H1 (cell line): ENCODE measurements around the gene TUBGCP6. TPM values are rescaled to one million over a fixed set of nuclear protein-coding genes. Genes with fewer than 3 reads are reported as not detected.

Experiments
- CTCF ChIA-PET: fragments of 300-600 bp; sonication (Branson Sonifier 250); formaldehyde crosslinking; loops from one replicate; lab custom pipeline; 2021; ENCODE audit not compliant: partially characterized antibody; lab: Charles Lee
- POLR2A ChIA-PET: fragments of 300-600 bp; sonication (Branson Sonifier 250); formaldehyde crosslinking; loops from one replicate; lab custom pipeline; 2021; ENCODE audit warnings: inconsistent platforms; ENCODE audit not compliant: partially characterized antibody; lab: Charles Lee
- DNase-seq, 2 experiments: peaks; one replicate each; pipeline versions ENCODE4 v3.0.0 to v3.0.0-alpha.2; 2010 to 2022; ENCODE audit warnings: low spot score in 2 of 2, low read depth in 1 of 2, mixed read lengths in 1 of 2
- FAIRE-seq: peaks from 2 replicates; lab custom pipeline; 2011; peaks lifted over from hg19 to GRCh38; lab: Jason Lieb, UNC
- H2AFZ ChIP-seq: 2 replicates; pipeline ENCODE4 v1.8.1; 2012; ENCODE audit warnings: low read length, inconsistent platforms
- H2AK5ac ChIP-seq: 2 replicates; pipeline ENCODE4 v1.6.1; 2013; ENCODE audit warnings: low read depth, low read length
- H2BK120ac ChIP-seq: replicated peaks from 2 replicates; pipeline ENCODE3; 2013; ENCODE audit warnings: low read depth, low read length, inconsistent platforms
- H2BK12ac ChIP-seq: 2 replicates; pipeline ENCODE4 v1.6.1; 2013; ENCODE audit warnings: low read depth, low read length
- H2BK15ac ChIP-seq: 2 replicates; pipeline ENCODE4 v1.6.1; 2013; ENCODE audit warnings: low read length
- H2BK20ac ChIP-seq: 2 replicates; pipeline ENCODE4 v1.6.1; 2013; ENCODE audit warnings: low read length
- H2BK5ac ChIP-seq: 2 replicates; pipeline ENCODE4 v1.6.1; 2013; ENCODE audit warnings: low read depth, low read length
- H3K14ac ChIP-seq: 2 replicates; pipeline ENCODE4 v1.6.1; 2013; ENCODE audit warnings: inconsistent platforms; ENCODE audit not compliant: insufficient read length
- H3K18ac ChIP-seq: 2 replicates; pipeline ENCODE4 v1.6.1; 2013; ENCODE audit warnings: low read length; ENCODE audit errors: extremely low read depth
- H3K23ac ChIP-seq: 2 replicates; pipeline ENCODE4 v1.6.1; 2013; ENCODE audit warnings: inconsistent platforms; ENCODE audit not compliant: insufficient read length
- H3K23me2 ChIP-seq: 2 replicates; pipeline ENCODE4 v1.6.1; 2013; ENCODE audit warnings: low read depth, low read length
- H3K27ac ChIP-seq: 2 replicates; pipeline ENCODE4 v1.6.1; 2011; ENCODE audit warnings: low read depth, low read length, inconsistent platforms
- H3K27me3 ChIP-seq, 4 experiments: replicated peaks in 1 of 4; 1 replicate in 1 of 4; 2 replicates in 3 of 4; pipeline versions ENCODE4 v1.6.1 to v1.8.1; 2011 to 2013; ENCODE audit warnings: low read length in 3 of 4, mild to moderate bottlenecking in 3 of 4, inconsistent platforms in 2 of 4, mixed read lengths in 2 of 4, moderate library complexity in 1 of 4; ENCODE audit not compliant: control insufficient read depth in 3 of 4, insufficient read depth in 3 of 4; ENCODE audit errors: extremely low read depth in 1 of 4
- H3K36me3 ChIP-seq, 4 experiments: 2 replicates each; pipeline versions ENCODE4 v1.6.1 to v1.8.1; 2011 to 2013; ENCODE audit warnings: mild to moderate bottlenecking in 4 of 4, low read length in 3 of 4, moderate library complexity in 2 of 4, control low read depth in 1 of 4, inconsistent platforms in 1 of 4; ENCODE audit not compliant: insufficient read depth in 4 of 4, control insufficient read depth in 2 of 4
- H3K4ac ChIP-seq: replicated peaks from 2 replicates; pipeline ENCODE3; 2013; ENCODE audit warnings: low read length, low read depth, mixed read lengths, inconsistent platforms; ENCODE audit not compliant: insufficient read length
- H3K4me1 ChIP-seq, 4 experiments: replicated peaks in 1 of 4; 1 replicate in 1 of 4; 2 replicates in 3 of 4; pipeline versions ENCODE4 v1.6.1 to v1.8.1; 2011 to 2013; ENCODE audit warnings: low read length in 3 of 4, inconsistent platforms in 2 of 4, mixed read lengths in 1 of 4; ENCODE audit not compliant: insufficient read depth in 4 of 4, control insufficient read depth in 3 of 4
- H3K4me2 ChIP-seq, 2 experiments: 2 replicates each; pipeline versions ENCODE4 v1.6.1 to v1.8.1; 2011 to 2013; ENCODE audit warnings: low read depth in 2 of 2, low read length in 2 of 2, control low read depth in 1 of 2, inconsistent platforms in 1 of 2, mild to moderate bottlenecking in 1 of 2; ENCODE audit not compliant: insufficient read depth in 1 of 2
- H3K4me3 ChIP-seq, 4 experiments: fragments of 200-600, 300-600 bp in 1 of 4; sonication (generic), shearing (Covaris generic), sonication (Bioruptor Twin) in 1 of 4; 2 replicates each; pipeline versions ENCODE4 v1.5.1 to v1.8.1; 2011 to 2016; ENCODE audit warnings: low read length in 4 of 4, low read depth in 3 of 4, control low read depth in 2 of 4, inconsistent platforms in 2 of 4, mild to moderate bottlenecking in 2 of 4, mixed read lengths in 1 of 4, moderate library complexity in 1 of 4; ENCODE audit not compliant: insufficient read depth in 2 of 4; ENCODE audit errors: extremely low read depth in 1 of 4
- H3K56ac ChIP-seq: replicated peaks from 2 replicates; pipeline ENCODE3; 2013; ENCODE audit warnings: low read depth, mild to moderate bottlenecking, mixed read lengths, low read length, inconsistent platforms; ENCODE audit not compliant: insufficient read length
- H3K79me1 ChIP-seq: 2 replicates; pipeline ENCODE4 v1.6.1; 2013; ENCODE audit warnings: low read depth, low read length, control low read depth
- H3K79me2 ChIP-seq, 2 experiments: 2 replicates each; pipeline versions ENCODE4 v1.6.1 to v1.8.1; 2012 to 2013; ENCODE audit warnings: low read length in 2 of 2, mild to moderate bottlenecking in 2 of 2, inconsistent platforms in 1 of 2; ENCODE audit not compliant: insufficient read depth in 2 of 2, control insufficient read depth in 1 of 2
- H3K9ac ChIP-seq, 4 experiments: replicated peaks in 1 of 4; 1 replicate in 1 of 4; 2 replicates in 3 of 4; pipeline versions ENCODE4 v1.6.1 to v1.8.1; 2011 to 2013; ENCODE audit warnings: low read depth in 3 of 4, low read length in 3 of 4, control low read depth in 2 of 4, mild to moderate bottlenecking in 2 of 4, moderate library complexity in 2 of 4, inconsistent platforms in 1 of 4; ENCODE audit errors: extremely low read depth in 1 of 4
- H3K9me3 ChIP-seq, 2 experiments: 2 replicates each; pipeline versions ENCODE4 v1.6.1 to v1.8.1; 2012 to 2013; ENCODE audit warnings: mild to moderate bottlenecking in 2 of 2, moderate library complexity in 2 of 2, control low read depth in 1 of 2, inconsistent platforms in 1 of 2, low read depth in 1 of 2, low read length in 1 of 2, mixed read lengths in 1 of 2; ENCODE audit not compliant: insufficient read depth in 2 of 2
- H4K20me1 ChIP-seq, 2 experiments: replicated peaks in 1 of 2; 2 replicates each; pipeline versions ENCODE3 to v1.8.1; 2011 to 2013; ENCODE audit warnings: inconsistent platforms in 2 of 2, low read length in 2 of 2, mild to moderate bottlenecking in 1 of 2; ENCODE audit not compliant: insufficient read depth in 2 of 2, control insufficient read depth in 1 of 2
- H4K5ac ChIP-seq: 2 replicates; pipeline ENCODE4 v1.6.1; 2013; ENCODE audit warnings: low read length, low read depth, mixed read lengths, inconsistent platforms; ENCODE audit not compliant: insufficient read length
- H4K8ac ChIP-seq: 2 replicates; pipeline ENCODE4 v1.8.0; 2013; ENCODE audit warnings: mild to moderate bottlenecking, moderate library complexity, low read length, inconsistent platforms; ENCODE audit not compliant: insufficient read depth; ENCODE audit errors: extremely low read depth
- H4K91ac ChIP-seq: replicated peaks from 2 replicates; pipeline ENCODE3; 2013; ENCODE audit warnings: low read length, mixed read lengths, inconsistent platforms; ENCODE audit not compliant: insufficient read length
- ATF3 ChIP-seq: IDR thresholded peaks from 2 replicates; pipeline ENCODE4 v1.6.1; 2011; ENCODE audit warnings: low read depth, mild to moderate bottlenecking, low read length; ENCODE audit not compliant: insufficient read depth
- BACH1 ChIP-seq: IDR thresholded peaks from 2 replicates; pipeline ENCODE4 v1.6.1; 2012; ENCODE audit warnings: low read length, improper control_type of control experiment
- BRCA1 ChIP-seq: IDR thresholded peaks from 2 replicates; pipeline ENCODE4 v1.6.1; 2012; ENCODE audit warnings: low read depth, low read length, improper control_type of control experiment
- FOSL1 ChIP-seq: IDR thresholded peaks from 2 replicates; pipeline ENCODE4 v1.6.1; 2011; ENCODE audit warnings: mild to moderate bottlenecking, low read depth, low read length, moderate library complexity; ENCODE audit not compliant: insufficient read depth
- GABPA ChIP-seq: IDR thresholded peaks from 2 replicates; pipeline ENCODE4 v1.6.1; 2011; ENCODE audit warnings: mild to moderate bottlenecking, low read length, moderate library complexity, borderline replicate concordance; ENCODE audit not compliant: insufficient read depth
- POLR2AphosphoS5 ChIP-seq: IDR thresholded peaks from 2 replicates; pipeline ENCODE4 v1.6.1; 2011; ENCODE audit warnings: low read depth, low read length
- RAD21 ChIP-seq, 2 experiments: IDR thresholded peaks in 1 of 2; conservative IDR thresholded peaks in 1 of 2; 2 replicates each; pipeline ENCODE4 v1.6.1; 2011; ENCODE audit warnings: low read depth in 2 of 2, low read length in 2 of 2, improper control_type of control experiment in 1 of 2, inconsistent platforms in 1 of 2, mild to moderate bottlenecking in 1 of 2, moderate library complexity in 1 of 2
- RFX5 ChIP-seq: IDR thresholded peaks from 2 replicates; pipeline ENCODE4 v1.6.1; 2011; ENCODE audit warnings: low read depth, low read length, improper control_type of control experiment, borderline replicate concordance
- SAP30 ChIP-seq: fragments of 300-600 bp; sonication (generic); IDR thresholded peaks from 2 replicates; pipeline ENCODE4 v1.7.1; 2012; ENCODE audit warnings: low read length, moderate library complexity, mild to moderate bottlenecking, inconsistent platforms; ENCODE audit not compliant: insufficient read depth, insufficient replicate concordance
- SIRT6 ChIP-seq: IDR thresholded peaks from one replicate; pipeline ENCODE4 v1.7.1; 2012; ENCODE audit warnings: low read length, inconsistent platforms
- TAF7 ChIP-seq: optimal IDR thresholded peaks from 2 replicates; pipeline ENCODE3; 2011; ENCODE audit warnings: low read depth, mild to moderate bottlenecking, inconsistent platforms, low read length, moderate library complexity, borderline replicate concordance
- TBP ChIP-seq: IDR thresholded peaks from 2 replicates; pipeline ENCODE4 v1.6.1; 2011; ENCODE audit warnings: low read depth, low read length, improper control_type of control experiment
- YY1 ChIP-seq: IDR thresholded peaks from 2 replicates; pipeline ENCODE4 v1.6.1; 2011; ENCODE audit warnings: low read depth, mild to moderate bottlenecking, low read length
- WGBS, 2 experiments: shearing (Covaris generic) in 1 of 2; methylation state at CpG; one replicate each; pipeline versions ENCODE4 v1.1.6 to v1.1.7; 2013 to 2015; ENCODE audit warnings: low lambda C conversion rate in 2 of 2, mixed read lengths in 2 of 2, inconsistent platforms in 1 of 2, low coverage in 1 of 2, missing lambda C conversion rate in 1 of 2; ENCODE audit not compliant: insufficient replicate concordance in 2 of 2, insufficient coverage in 1 of 2, insufficient read length in 1 of 2; ENCODE audit errors: extremely low coverage in 1 of 2, missing lambda C conversion rate in 1 of 2; 5-methylcytosine and 5-hydroxymethylcytosine counted together
- polyA plus RNA-seq, 7 experiments: library from polyadenylated mRNA; depleted of rRNA in 3 of 7; stranded (reverse) in 5 of 7; unstranded in 2 of 7; fragments of >200 nt in 5 of 7; fragments of 200-250 nt in 2 of 7; gene quantifications; 1 replicate in 5 of 7; 2 replicates in 1 of 7; 4 replicates in 1 of 7; pipeline versions ENCODE4 v1.2.1 to v1.2.3, GENCODE V29; 2011 to 2013; ENCODE audit warnings: missing spikeins in 2 of 7, mixed read lengths in 2 of 7
- total RNA-seq: library from RNA; stranded (reverse); fragmentation: NEBNext Ultra II Directional; extraction: Animal tissue kit (Norgen Biotek cat#: 25700); gene quantifications from 2 replicates; pipeline ENCODE4 v1.2.1, GENCODE V29; 2021

The TUBGCP6 gene
- total and polyA plus RNA-seq, 2 of the 8 experiments (the other 6 are each of a cell fraction or from before 2014, with no cell fraction given), result 24.2 to 24.7 TPM

DNA sequence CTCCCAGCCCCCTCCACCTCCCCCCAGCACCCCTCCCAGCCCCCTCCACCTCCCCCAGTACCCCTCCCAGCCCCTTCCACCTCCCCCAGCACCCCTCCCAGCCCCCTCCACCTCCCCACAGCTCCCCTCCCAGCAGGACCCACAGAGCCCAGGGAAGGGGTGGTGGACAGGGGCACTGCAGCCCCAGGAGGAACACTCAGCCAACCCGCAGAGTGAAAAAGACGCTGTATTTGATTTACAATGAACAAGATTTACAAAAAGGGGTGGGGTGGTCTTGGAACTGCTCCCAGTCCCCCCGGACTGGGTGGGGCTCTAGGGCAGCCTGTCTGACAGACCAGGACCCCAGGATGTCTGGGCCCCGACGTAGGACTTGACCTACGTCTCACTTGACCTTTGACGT is 29.9 kb upstream of the TUBGCP6 start:
- H3K4me3 ChIP-seq, result no peak overlapping the region
- H3K36me3 ChIP-seq, result peaks cover 12 to 48% (median 33%) of the 10 kb centered on the region in 4 experiments
- no peak overlapping the region for H4K5ac ChIP-seq
- H3K14ac ChIP-seq, result no peak overlapping the region
- H3K9me3 ChIP-seq, result peaks cover 7 to 24% of the 10 kb centered on the region in 2 experiments; a peak in 3 of 4 replicates
- H3K27me3 ChIP-seq, result peaks cover 8 to 18% (median 17%) of the 10 kb centered on the region in 4 experiments; a peak in 6 of 7 replicates
- no peak overlapping the region for H2BK5ac ChIP-seq
- no peak overlapping the region for H2AFZ ChIP-seq
- H3K18ac ChIP-seq, result no peak overlapping the region
- WGBS, 2 experiments, result 100% methylated on average over 7 of the region's 7 CpGs; no CpG with 5 or more reads in 1 of the 2 experiments
- H2AK5ac ChIP-seq, result no peak overlapping the region
- no peak overlapping the region for H3K27ac ChIP-seq
- FAIRE-seq, result no peak
- peaks cover 11% of the 10 kb centered on the region; the same call in 1 of the 2 replicates for H3K23me2 ChIP-seq
- H3K79me2 ChIP-seq, result no peaks in the 10 kb centered on the region
- no peak overlapping the region for H3K4ac ChIP-seq
- no peaks in the 10 kb centered on the region for H3K79me1 ChIP-seq
- no peak overlapping the region for H4K8ac ChIP-seq
- H3K56ac ChIP-seq, result no peak overlapping the region
- no peak overlapping the region for H3K4me2 ChIP-seq
- no peak overlapping the region for H3K9ac ChIP-seq
- CTCF ChIA-PET, result interaction anchor here (0.9 to 6.0 kb wide), 13 partner anchors 13 to 94 kb away, joined by 3 to 39 read pairs (median 8); partner anchors contain the start of genes DENND6B, HDAC10 and MAPK12
- H2BK15ac ChIP-seq, result no peak overlapping the region
- no peak overlapping the region for H4K91ac ChIP-seq
- H2BK12ac ChIP-seq, result no peak overlapping the region
- H3K23ac ChIP-seq, result no peak overlapping the region
- peaks cover 2 to 11% (median 7%) of the 10 kb centered on the region in 4 experiments; a peak in 5 of 7 replicates for H3K4me1 ChIP-seq
- H2BK20ac ChIP-seq, result no peak overlapping the region
- POLR2A ChIA-PET, result no interaction called here
- DNase-seq, result no peak
- H4K20me1 ChIP-seq, result peaks cover 6 to 10% of the 10 kb centered on the region in 2 experiments
- H2BK120ac ChIP-seq, result no peak overlapping the region
- TF ChIP-seq BRCA1 (no peak), YY1 (no peak), BACH1 (no peak), SIRT6 (no peak), RAD21 (IDR thresholded peaks at IDR 0.05 in 1 of 2, conservative IDR thresholded peaks at IDR 0.05 in 1 of 2; ENCODE audit: low read depth in 2 of 2, low read length in 2 of 2) (no peak), SAP30 (no peak), ATF3 (no peak), GABPA (no peak), POLR2AphosphoS5 (no peak), FOSL1 (no peak), RFX5 (no peak), TAF7 (no peak), TBP (no peak)
